ENCODE results near the gene MCF2. TPM values are rescaled to one million over a fixed set of nuclear protein-coding genes. Genes with fewer than 3 reads are reported as not detected.
A peak's percentile ranks its signal among the peaks of the same experiment; 100 is the strongest.

Gene MCF2
- total and polyA plus RNA-seq, 5 donors: 0.11 to 0.44 (median 0.25) TPM; not detected in 1

DNA sequence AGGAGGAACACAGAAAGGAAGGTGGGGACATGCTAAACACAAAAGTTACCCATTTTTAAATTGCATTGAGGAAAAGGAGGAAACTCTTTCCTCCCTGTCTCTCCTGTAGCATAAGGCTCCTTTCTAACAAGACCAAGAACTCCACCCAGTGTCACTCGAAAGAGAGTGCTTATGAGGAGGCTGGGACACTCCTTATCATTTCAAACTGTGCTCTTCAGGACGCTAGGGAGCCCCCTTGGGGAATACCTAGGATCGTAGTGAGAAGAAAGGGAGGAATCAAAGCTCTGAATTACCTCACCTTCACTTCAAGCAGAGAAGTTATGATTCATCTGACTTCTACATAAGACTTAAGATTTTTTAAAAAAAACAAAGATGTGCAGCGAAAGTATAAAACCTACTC is 111.9 kb downstream of the MCF2 start:
- no peaks in the 10 kb centered on the region for H3K4me1 ChIP-seq (ENCODE audit: control insufficient read depth, insufficient read depth, low read length)
- no peaks in the 10 kb centered on the region for H3K27me3 ChIP-seq (ENCODE audit: control insufficient read depth, insufficient read depth)
- WGBS: 49% methylated on average over 4 of the region's 4 CpGs
- intact Hi-C loops (cut with DNase I): no loop called here
- H3K4me3 ChIP-seq (ENCODE audit: low read length): no peak overlapping the region
- no peaks in the 10 kb centered on the region for H3K9me3 ChIP-seq (ENCODE audit: control insufficient read depth, low read length)
- ATAC-seq: no peak
- no peak overlapping the region for H3K27ac ChIP-seq (ENCODE audit: low read length)
- no peak for DNase-seq

DNA sequence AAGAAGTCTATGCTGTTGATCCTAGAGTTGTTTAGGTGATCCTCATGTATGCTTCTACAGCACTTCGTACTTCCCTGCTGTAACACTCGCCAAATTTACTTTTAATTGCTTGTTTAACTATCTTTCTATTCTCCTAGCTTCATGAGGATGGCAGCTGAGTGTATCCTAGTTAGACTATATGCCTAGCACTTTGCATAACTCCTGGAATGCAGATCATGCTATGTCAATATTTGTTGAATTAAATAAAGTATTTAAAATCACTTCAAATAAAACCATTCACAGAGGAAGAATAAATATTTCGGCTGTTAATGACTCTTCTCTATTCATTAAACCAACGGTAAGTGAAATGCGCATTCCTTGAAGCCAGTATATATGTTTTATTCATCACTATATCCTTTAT is 122.4 kb downstream of the MCF2 start:
- H3K9me3 ChIP-seq (ENCODE audit: control insufficient read depth, low read length): no peaks in the 10 kb centered on the region
- intact Hi-C loops (cut with DNase I): no loop called here
- no peak for DNase-seq
- H3K4me1 ChIP-seq (ENCODE audit: control insufficient read depth, insufficient read depth, low read length): no peaks in the 10 kb centered on the region
- no peak for ATAC-seq
- H3K27ac ChIP-seq (ENCODE audit: low read length): no peak overlapping the region
- H3K4me3 ChIP-seq (ENCODE audit: low read length): no peak overlapping the region
- 82% methylated on average over 5 of the region's 5 CpGs for WGBS
- no peaks in the 10 kb centered on the region for H3K27me3 ChIP-seq (ENCODE audit: control insufficient read depth, insufficient read depth)

GRCh38 chrX:139581068-139581467 is 126.9 kb downstream of the MCF2 start:
- Histone ChIP-seq H3K4me1 (ENCODE audit: control insufficient read depth, insufficient read depth, low read length) (no peaks in the 10 kb centered on the region), H3K27me3 (ENCODE audit: control insufficient read depth, insufficient read depth) (no peaks in the 10 kb centered on the region), H3K4me3 (ENCODE audit: low read length) (no peak overlapping the region), H3K27ac (ENCODE audit: low read length) (no peak overlapping the region), H3K9me3 (ENCODE audit: control insufficient read depth, low read length) (no peaks in the 10 kb centered on the region)
- ATAC-seq (no peak), DNase-seq (no peak)
- intact Hi-C loops (cut with DNase I): no loop called here
- 52% methylated on average over 4 of the region's 4 CpGs for WGBS

DNA sequence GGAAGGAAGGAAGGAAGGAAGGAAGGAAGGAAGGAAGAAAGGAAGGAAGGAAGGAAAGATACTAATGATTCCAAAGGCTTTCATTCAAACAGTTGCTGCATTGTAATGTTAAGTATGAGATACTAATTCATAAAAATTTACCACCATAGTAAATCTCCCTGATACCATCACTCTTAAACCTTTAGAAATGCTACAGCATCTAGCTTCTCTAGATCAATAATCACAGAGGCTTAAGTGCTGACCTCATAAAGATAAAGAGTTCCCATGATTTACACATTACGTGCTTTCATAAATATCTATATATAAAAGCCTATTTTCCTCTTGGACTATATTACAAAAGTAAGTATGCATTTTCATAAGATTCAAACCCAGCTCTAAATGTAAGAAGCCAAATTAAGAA is 141.0 kb downstream of the MCF2 start:
- ATAC-seq: no peak
- no peaks in the 10 kb centered on the region for H3K4me1 ChIP-seq (ENCODE audit: control insufficient read depth, insufficient read depth, low read length)
- WGBS: 88% methylated on average over 1 of the region's 1 CpG

DNA sequence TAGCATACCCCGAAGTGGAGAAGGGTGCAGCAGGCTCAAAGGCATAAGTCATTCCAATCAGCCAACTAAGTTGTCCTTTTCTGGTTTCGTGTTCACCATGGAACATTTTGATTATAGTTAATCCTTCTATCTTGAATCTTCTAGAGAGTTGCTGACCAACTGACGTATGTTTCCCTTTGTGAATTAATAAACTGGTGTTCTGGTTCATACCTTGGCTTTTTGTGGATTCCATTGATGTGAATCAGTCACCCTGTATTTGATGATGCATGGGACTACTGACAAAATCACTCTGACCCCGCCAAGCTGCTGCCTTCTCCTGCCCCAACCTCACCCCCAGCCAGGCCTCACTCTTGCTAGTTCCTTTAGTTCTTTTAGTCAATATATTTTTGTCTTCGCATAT is 144.7 kb downstream of the MCF2 start:
- no peak for DNase-seq
- intact Hi-C loops (cut with DNase I): loop anchor here in 1 of 4 donors (10.0 kb wide), 1 partner anchor 788 kb away; no protein-coding TSS in a partner anchor
- Histone ChIP-seq H3K4me1 (ENCODE audit: control insufficient read depth, insufficient read depth, low read length) (no peaks in the 10 kb centered on the region), H3K4me3 (ENCODE audit: low read length) (no peak overlapping the region), H3K27me3 (ENCODE audit: control insufficient read depth, insufficient read depth) (no peaks in the 10 kb centered on the region), H3K27ac (ENCODE audit: low read length) (no peak overlapping the region), H3K9me3 (ENCODE audit: control insufficient read depth, low read length) (no peaks in the 10 kb centered on the region)
- no peak for ATAC-seq
- 86% methylated on average over 5 of the region's 5 CpGs for WGBS

More for the DNA sequence above, 141.0 kb downstream of the MCF2 start:
- intact Hi-C loops (cut with DNase I): loop anchor here in 1 of 4 donors (10.0 kb wide), 1 partner anchor 792 kb away; no protein-coding TSS in a partner anchor
- H3K27me3 ChIP-seq (ENCODE audit: control insufficient read depth, insufficient read depth): no peaks in the 10 kb centered on the region
- no peak overlapping the region for H3K4me3 ChIP-seq (ENCODE audit: low read length)
- no peaks in the 10 kb centered on the region for H3K9me3 ChIP-seq (ENCODE audit: control insufficient read depth, low read length)
- no peak for DNase-seq
- H3K27ac ChIP-seq (ENCODE audit: low read length): no peak overlapping the region

- no peaks in the 10 kb centered on the region for H3K4me1 ChIP-seq (ENCODE audit: control insufficient read depth, insufficient read depth, low read length)
- H3K27ac ChIP-seq (ENCODE audit: low read length): no peak overlapping the region
- intact Hi-C loops (cut with DNase I): loop anchor here in 1 of 4 donors (10.0 kb wide), 1 partner anchor 785 kb away; no protein-coding TSS in a partner anchor
- no peak overlapping the region for H3K4me3 ChIP-seq (ENCODE audit: low read length)
- no peak for ATAC-seq
- DNase-seq: no peak
- H3K9me3 ChIP-seq (ENCODE audit: control insufficient read depth, low read length): no peaks in the 10 kb centered on the region
- H3K27me3 ChIP-seq (ENCODE audit: control insufficient read depth, insufficient read depth): no peaks in the 10 kb centered on the region
Observed at GRCh38 chrX:139560221-139560620, 147.7 kb downstream of the MCF2 start.

DNA sequence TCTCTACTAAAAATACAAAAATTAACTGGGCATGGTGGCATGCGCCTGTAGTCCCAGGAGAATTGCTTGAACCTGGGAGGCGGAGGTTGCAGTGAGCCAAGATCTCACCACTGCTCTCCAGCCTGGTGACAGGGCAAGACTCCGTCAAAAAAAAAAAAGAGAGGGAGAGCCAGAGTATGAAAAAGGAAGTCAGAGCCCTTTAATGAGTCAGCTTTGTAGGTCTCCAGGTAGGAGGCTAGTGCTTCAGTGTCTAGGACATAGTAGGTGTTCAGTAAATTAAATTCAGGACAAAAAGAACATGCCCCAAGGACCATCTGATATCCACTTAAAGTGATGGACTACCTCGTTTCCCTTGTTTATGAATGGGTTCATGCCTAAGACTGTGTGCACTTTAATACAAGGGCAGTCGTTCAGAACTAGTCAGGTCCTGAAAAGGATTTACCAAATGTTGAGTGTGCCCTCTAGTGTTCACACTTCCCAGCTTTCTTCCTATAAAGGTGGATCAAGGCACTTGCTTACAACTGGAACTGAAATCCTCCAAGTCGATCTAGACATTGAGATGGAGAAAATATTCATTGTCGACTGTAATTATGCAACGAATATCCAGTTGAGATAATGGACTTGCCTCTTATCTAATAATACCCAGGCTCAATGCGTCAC is 148.5 kb downstream of the MCF2 start:
- DNase-seq (no peak), ATAC-seq (peak in 1 of 2 donors; percentile 54)
- intact Hi-C loops (cut with DNase I): loop anchor here in 1 of 4 donors (10.0 kb wide), 1 partner anchor 785 kb away; no protein-coding TSS in a partner anchor
- Histone ChIP-seq H3K27ac (ENCODE audit: low read length) (no peak overlapping the region), H3K9me3 (ENCODE audit: control insufficient read depth, low read length) (no peaks in the 10 kb centered on the region), H3K4me3 (ENCODE audit: low read length) (no peak overlapping the region), H3K4me1 (ENCODE audit: control insufficient read depth, insufficient read depth, low read length) (no peaks in the 10 kb centered on the region), H3K27me3 (ENCODE audit: control insufficient read depth, insufficient read depth) (no peaks in the 10 kb centered on the region)
- 27% methylated on average over 9 of the region's 9 CpGs for WGBS

DNA sequence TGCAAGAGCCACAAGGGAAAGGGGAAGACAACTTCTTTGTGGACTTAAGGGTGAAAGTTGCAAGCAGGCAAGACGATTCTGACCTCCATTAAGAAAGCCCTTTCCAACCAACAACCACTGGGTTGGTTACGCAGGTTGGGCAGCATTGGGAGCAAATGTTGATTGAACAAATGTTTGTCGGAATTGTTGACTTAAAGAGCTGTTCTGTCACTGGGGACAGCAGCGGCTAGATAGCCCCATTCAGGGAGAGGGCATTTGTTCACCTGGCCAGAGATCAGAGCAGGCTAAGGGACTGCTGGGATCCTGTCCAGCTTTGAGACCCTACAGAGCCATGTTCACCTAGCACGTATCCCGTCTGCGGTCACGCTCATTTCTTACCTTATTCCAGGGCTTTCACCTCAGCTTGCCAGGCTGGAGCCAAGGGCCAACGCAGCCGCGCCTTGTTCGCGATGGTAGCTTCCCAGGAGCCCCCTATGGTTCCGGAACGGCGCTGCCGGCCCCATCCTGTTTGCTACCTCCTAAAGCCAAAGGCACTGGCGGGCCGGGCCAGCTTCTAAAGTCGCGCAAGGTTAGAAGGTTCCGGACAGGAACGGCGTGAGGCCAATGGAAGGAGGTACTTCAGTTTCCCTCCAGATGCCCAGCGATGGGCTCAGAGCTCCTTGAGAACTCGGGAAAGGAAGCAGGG is 152.8 kb downstream of the MCF2 start:
- Histone ChIP-seq H3K9me3 (ENCODE audit: control insufficient read depth, low read length) (no peaks in the 10 kb centered on the region), H3K27me3 (ENCODE audit: control insufficient read depth, insufficient read depth) (no peaks in the 10 kb centered on the region), H3K4me3 (ENCODE audit: low read length) (no peak overlapping the region), H3K4me1 (ENCODE audit: control insufficient read depth, insufficient read depth, low read length) (no peaks in the 10 kb centered on the region), H3K27ac (ENCODE audit: low read length) (no peak overlapping the region)
- no peak for ATAC-seq
- WGBS: 68% methylated on average over 26 of the region's 26 CpGs
- intact Hi-C loops (cut with DNase I): no loop called here
- peak in 1 of 3 donors; percentile 47 for DNase-seq

DNA sequence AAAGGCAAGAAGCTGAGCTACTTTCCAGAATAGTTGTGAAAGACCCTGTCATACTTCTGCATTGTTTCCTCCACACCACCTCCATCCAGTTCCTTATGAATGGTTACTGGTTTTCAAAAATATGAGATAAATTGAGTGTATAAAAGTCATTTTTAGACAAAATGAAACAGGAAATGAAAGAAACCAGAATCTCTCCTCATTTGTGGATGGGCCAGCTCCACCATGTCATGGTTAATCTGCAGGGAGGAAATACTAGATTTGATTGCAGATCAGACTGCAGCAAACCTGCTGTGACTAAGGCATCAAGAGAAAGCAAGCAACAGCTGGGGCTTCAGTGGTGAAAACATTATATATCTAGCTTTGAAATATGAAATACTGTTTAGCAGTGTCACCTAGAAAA is 153.6 kb downstream of the MCF2 start:
- Histone ChIP-seq H3K4me3 (ENCODE audit: low read length) (no peak overlapping the region), H3K4me1 (ENCODE audit: control insufficient read depth, insufficient read depth, low read length) (no peaks in the 10 kb centered on the region), H3K27me3 (ENCODE audit: control insufficient read depth, insufficient read depth) (no peaks in the 10 kb centered on the region), H3K9me3 (ENCODE audit: control insufficient read depth, low read length) (no peaks in the 10 kb centered on the region), H3K27ac (ENCODE audit: low read length) (no peak overlapping the region)
- no peak for ATAC-seq
- DNase-seq: no peak
- intact Hi-C loops (cut with DNase I): no loop called here

DNA sequence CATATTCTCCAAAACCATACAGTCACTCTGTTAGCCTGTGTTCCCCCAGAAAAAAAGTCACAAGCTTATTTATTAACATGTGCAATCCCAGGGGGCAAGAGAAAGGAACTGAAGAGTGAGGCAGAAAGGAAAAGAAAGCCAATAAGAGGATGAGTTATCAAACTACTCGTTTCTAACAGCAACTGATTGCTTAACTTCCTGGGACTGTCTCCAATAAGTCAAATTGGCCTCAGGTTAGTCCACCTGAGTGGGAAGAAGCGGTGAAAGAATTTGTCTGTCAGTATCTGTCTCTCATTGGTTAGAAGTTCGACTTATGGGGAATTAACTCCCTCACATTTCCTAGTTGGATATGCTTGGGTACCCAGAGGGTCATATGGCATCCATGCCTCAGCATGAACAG is 163.4 kb downstream of the MCF2 start:
- 62% methylated on average over 3 of the region's 3 CpGs for WGBS
- intact Hi-C loops (cut with DNase I): no loop called here
- ATAC-seq: no peak

GRCh38 chrX:139543920-139544319 is 164.0 kb downstream of the MCF2 start:
- intact Hi-C loops (cut with DNase I): no loop called here
- Histone ChIP-seq H3K4me1 (ENCODE audit: control insufficient read depth, insufficient read depth, low read length) (no peaks in the 10 kb centered on the region), H3K27ac (ENCODE audit: low read length) (no peak overlapping the region), H3K27me3 (ENCODE audit: control insufficient read depth, insufficient read depth) (no peaks in the 10 kb centered on the region), H3K9me3 (ENCODE audit: control insufficient read depth, low read length) (no peaks in the 10 kb centered on the region), H3K4me3 (ENCODE audit: low read length) (no peak overlapping the region)
- no peak for DNase-seq
- WGBS: 87% methylated on average over 4 of the region's 4 CpGs
- no peak for ATAC-seq

More for the DNA sequence above, 163.4 kb downstream of the MCF2 start:
- no peak for DNase-seq
- H3K4me1 ChIP-seq (ENCODE audit: control insufficient read depth, insufficient read depth, low read length): no peaks in the 10 kb centered on the region
- H3K9me3 ChIP-seq (ENCODE audit: control insufficient read depth, low read length): no peaks in the 10 kb centered on the region
- no peak overlapping the region for H3K4me3 ChIP-seq (ENCODE audit: low read length)
- no peaks in the 10 kb centered on the region for H3K27me3 ChIP-seq (ENCODE audit: control insufficient read depth, insufficient read depth)
- no peak overlapping the region for H3K27ac ChIP-seq (ENCODE audit: low read length)
